Endodermal cell (in vitro differentiated cells): ENCODE measurements around the gene PLCL2. TPM values are rescaled to one million over a fixed set of nuclear protein-coding genes. Genes with fewer than 3 reads are reported as not detected.

Experiments used
- DNase-seq: peaks from one replicate; pipeline ENCODE4 v3.0.0-alpha.2; 2017
- H3K27ac ChIP-seq: 2 replicates; pipeline ENCODE4 v1.5.1; 2013; ENCODE audit warnings: mild to moderate bottlenecking, low read depth, low read length, moderate library complexity
- H3K27me3 ChIP-seq: 2 replicates; pipeline ENCODE4 v1.6.1; 2013; ENCODE audit warnings: mild to moderate bottlenecking, low read length, moderate library complexity; ENCODE audit not compliant: insufficient read depth, control insufficient read depth, poor library complexity, severe bottlenecking
- H3K36me3 ChIP-seq: 2 replicates; pipeline ENCODE4 v1.7.0; 2013; ENCODE audit warnings: mild to moderate bottlenecking, low read length, moderate library complexity; ENCODE audit not compliant: control insufficient read depth, insufficient read depth
- H3K4me1 ChIP-seq: one replicate; pipeline ENCODE4 v1.7.0; 2013; ENCODE audit warnings: low read length; ENCODE audit not compliant: control insufficient read depth, insufficient read depth
- H3K4me3 ChIP-seq: 2 replicates; pipeline ENCODE4 v1.5.1; 2013; ENCODE audit warnings: mild to moderate bottlenecking, low read length, moderate library complexity
- H3K9ac ChIP-seq: 2 replicates; pipeline ENCODE4 v1.6.1; 2013; ENCODE audit warnings: mild to moderate bottlenecking, low read length, moderate library complexity; ENCODE audit not compliant: poor library complexity, severe bottlenecking; ENCODE audit errors: extremely low read depth
- H3K9me3 ChIP-seq: 2 replicates; pipeline ENCODE4 v1.6.1; 2013; ENCODE audit warnings: mild to moderate bottlenecking, low read length, moderate library complexity; ENCODE audit not compliant: control insufficient read depth
- H3K27ac Mint-ChIP-seq: 2 replicates; pipeline ENCODE4 v1.8.0; 2020; ENCODE audit warnings: mixed read lengths
- H3K27me3 Mint-ChIP-seq: 2 replicates; pipeline ENCODE4 v1.8.0; 2021; ENCODE audit warnings: mild to moderate bottlenecking, mixed read lengths; ENCODE audit not compliant: insufficient read depth
- H3K36me3 Mint-ChIP-seq: 2 replicates; pipeline ENCODE4 v1.8.0; 2020; ENCODE audit warnings: low read depth, mixed read lengths
- H3K4me1 Mint-ChIP-seq: 2 replicates; pipeline ENCODE4 v1.8.0; 2020; ENCODE audit warnings: mixed read lengths
- H3K4me3 Mint-ChIP-seq: 2 replicates; pipeline ENCODE4 v1.8.0; 2020; ENCODE audit warnings: mild to moderate bottlenecking, moderate library complexity, mixed read lengths
- H3K9me3 Mint-ChIP-seq: 2 replicates; pipeline ENCODE4 v1.8.0; 2020; ENCODE audit warnings: mild to moderate bottlenecking, mixed read lengths
- CTCF ChIP-seq: fragments of 200-600 bp; sonication (generic); conservative IDR thresholded peaks from 2 replicates; pipeline ENCODE4 v1.5.0; 2021; ENCODE audit warnings: antibody characterized with exemption, mild to moderate bottlenecking
- WGBS, 2 experiments: methylation state at CpG; one replicate each; pipeline versions ENCODE4 v1.1.5 to v1.1.7; 2013; ENCODE audit warnings: missing lambda C conversion rate in 2 of 2, mixed read lengths in 1 of 2; ENCODE audit not compliant: insufficient coverage in 1 of 2, insufficient read length in 1 of 2; 5-methylcytosine and 5-hydroxymethylcytosine counted together
- total RNA-seq, 2 donors: library from RNA; stranded (reverse); fragmentation: NEBNext Ultra II Directional in 1 of 2; extraction: Animal tissue kit (Norgen Biotek cat#: 25700) in 1 of 2; gene quantifications; 2 replicates in 1 of 2; 3 replicates in 1 of 2; pipeline ENCODE4 v1.2.1, GENCODE V29; 2021

Gene PLCL2
- total RNA-seq, 2 donors from 2014 or later: 4.2 to 6.9 TPM

GRCh38 chr3:17059989-17060550 is 175.3 kb downstream of the PLCL2 start:
- Mint-ChIP-seq H3K27ac (no peak overlapping the region), H3K36me3 (no peaks in the 10 kb centered on the region), H3K4me3 (no peak overlapping the region), H3K9me3 (no peaks in the 10 kb centered on the region), H3K4me1 (peaks cover 4% of the 10 kb centered on the region), H3K27me3 (no peaks in the 10 kb centered on the region)
- no peak for DNase-seq
- no peak for TF ChIP-seq CTCF
- Histone ChIP-seq H3K27me3 (no peaks in the 10 kb centered on the region), H3K36me3 (no peaks in the 10 kb centered on the region), H3K4me1 (no peaks in the 10 kb centered on the region), H3K27ac (no peak overlapping the region), H3K9ac (no peak overlapping the region), H3K4me3 (no peak overlapping the region), H3K9me3 (no peaks in the 10 kb centered on the region)
- WGBS, 2 experiments: 98 to 100% methylated on average over 1 to 4 of the region's 5 CpGs

GRCh38 chr3:17061005-17061404 is 176.2 kb downstream of the PLCL2 start:
- H3K27me3 ChIP-seq: no peaks in the 10 kb centered on the region
- no peaks in the 10 kb centered on the region for H3K36me3 Mint-ChIP-seq
- H3K27ac Mint-ChIP-seq: no peak overlapping the region
- no peaks in the 10 kb centered on the region for H3K27me3 Mint-ChIP-seq
- WGBS, 2 experiments: 97 to 100% methylated on average over 3 of the region's 3 CpGs
- H3K4me1 Mint-ChIP-seq: peaks cover 4% of the 10 kb centered on the region
- H3K9me3 Mint-ChIP-seq: no peaks in the 10 kb centered on the region
- no peak for DNase-seq
- TF ChIP-seq CTCF: no peak
- no peaks in the 10 kb centered on the region for H3K36me3 ChIP-seq
- H3K4me3 Mint-ChIP-seq: no peak overlapping the region
- H3K4me1 ChIP-seq: no peaks in the 10 kb centered on the region
- H3K4me3 ChIP-seq: no peak overlapping the region
- H3K9me3 ChIP-seq: no peaks in the 10 kb centered on the region
- H3K27ac ChIP-seq: no peak overlapping the region
- H3K9ac ChIP-seq: no peak overlapping the region

- Mint-ChIP-seq H3K27me3 (no peaks in the 10 kb centered on the region), H3K9me3 (no peaks in the 10 kb centered on the region), H3K36me3 (no peaks in the 10 kb centered on the region), H3K4me3 (no peak overlapping the region), H3K27ac (no peak overlapping the region), H3K4me1 (peaks cover 4% of the 10 kb centered on the region)
- Histone ChIP-seq H3K4me1 (no peaks in the 10 kb centered on the region), H3K27me3 (no peaks in the 10 kb centered on the region), H3K36me3 (no peaks in the 10 kb centered on the region), H3K4me3 (no peak overlapping the region), H3K27ac (no peak overlapping the region), H3K9me3 (no peaks in the 10 kb centered on the region), H3K9ac (no peak overlapping the region)
- WGBS, 2 experiments: 87 to 88% methylated on average over 3 of the region's 3 CpGs
- TF ChIP-seq CTCF: no peak
- no peak for DNase-seq
Measured at GRCh38 chr3:17062736-17063135, 178.0 kb downstream of the PLCL2 start.
